NCI-H526 (cell line): ENCODE results near the gene TGFBR1.

Experiments used
- DNase-seq, 2 experiments: peaks; one replicate each; lab custom pipeline; 2025; lab: John Stamatoyannopoulos, UW

Gene TGFBR1

DNA sequence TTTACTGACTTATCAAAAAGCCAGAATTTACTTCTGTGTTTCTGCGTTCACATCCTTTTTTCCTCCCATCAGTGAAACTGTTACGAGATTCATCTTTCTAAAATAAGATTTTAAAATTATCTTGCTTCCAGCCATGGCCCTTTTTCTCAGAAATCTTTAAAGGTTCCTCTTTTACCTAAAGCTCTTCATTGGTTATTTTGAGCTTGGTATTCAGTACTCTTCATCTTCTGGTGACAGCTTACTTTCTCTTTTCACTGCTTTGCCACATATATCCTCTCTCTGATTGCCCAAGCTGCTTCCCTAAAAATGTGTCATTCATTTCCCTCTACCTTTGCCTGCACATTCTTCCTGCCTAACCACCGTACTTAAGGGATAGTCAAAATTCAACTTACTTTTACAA, 32.3 kb downstream of the TGFBR1 start:
- DNase-seq = no peak

DNA sequence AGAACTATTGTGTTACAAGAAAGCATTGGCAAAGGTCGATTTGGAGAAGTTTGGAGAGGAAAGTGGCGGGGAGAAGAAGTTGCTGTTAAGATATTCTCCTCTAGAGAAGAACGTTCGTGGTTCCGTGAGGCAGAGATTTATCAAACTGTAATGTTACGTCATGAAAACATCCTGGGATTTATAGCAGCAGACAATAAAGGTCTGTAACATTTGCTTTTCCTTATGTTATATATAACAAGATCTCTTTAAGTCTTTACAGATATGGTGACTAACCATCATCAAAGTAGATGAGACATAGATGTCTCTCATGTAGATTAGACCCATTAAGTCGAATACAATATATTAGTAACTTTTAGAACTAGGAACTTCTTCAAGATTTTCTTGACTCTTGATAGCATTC, 33.0 kb downstream of the TGFBR1 start:
- no peak for DNase-seq

DNA sequence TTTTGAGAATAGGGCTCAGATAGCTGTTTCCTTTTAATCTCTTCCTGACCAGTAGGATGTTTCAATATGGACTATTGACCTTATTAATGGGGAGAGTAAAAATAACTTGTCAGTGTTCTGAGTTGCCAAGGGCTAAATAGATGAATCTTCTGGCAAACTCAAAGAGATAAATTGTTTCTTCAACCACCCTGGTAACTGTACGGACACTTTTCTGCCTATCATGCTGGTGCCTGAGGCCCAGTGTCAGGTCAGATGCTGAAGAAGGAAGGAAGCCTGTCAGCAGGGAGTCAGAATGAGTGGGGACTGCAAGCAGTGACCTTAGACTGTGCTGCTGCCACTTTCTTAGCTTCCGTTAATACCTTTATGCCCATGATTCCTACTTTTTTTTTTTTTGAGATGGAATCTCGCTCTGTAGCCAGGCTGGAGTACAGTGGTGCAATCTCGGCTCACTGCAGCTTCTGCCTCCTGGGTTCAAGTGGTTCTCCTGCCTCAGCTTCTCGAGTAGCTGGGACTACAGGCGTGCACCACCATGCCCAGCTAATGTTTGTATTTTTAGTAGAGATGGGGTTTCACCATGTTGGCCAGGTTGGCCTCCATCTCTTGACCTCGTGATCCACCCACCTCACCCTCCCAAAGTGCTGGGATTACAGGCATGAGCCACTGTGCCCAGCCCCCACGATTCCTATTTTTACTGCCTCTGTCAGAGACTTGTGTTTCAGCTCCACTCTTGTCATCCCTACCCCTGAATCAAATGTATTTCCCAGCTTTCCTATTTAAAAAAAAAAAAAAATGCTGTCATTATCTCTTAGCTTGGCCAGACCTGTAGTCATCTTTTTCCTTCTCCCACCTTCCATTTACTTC, 33.7 kb downstream of the TGFBR1 start:
- DNase-seq = no peak

GRCh38 chr9:99139868-99140267, 35.0 kb downstream of the TGFBR1 start:
- no peak for DNase-seq

GRCh38 chr9:99140685-99141314, 35.9 kb downstream of the TGFBR1 start:
- DNase-seq = peak in 1 of 2 experiments; percentile 32

DNA sequence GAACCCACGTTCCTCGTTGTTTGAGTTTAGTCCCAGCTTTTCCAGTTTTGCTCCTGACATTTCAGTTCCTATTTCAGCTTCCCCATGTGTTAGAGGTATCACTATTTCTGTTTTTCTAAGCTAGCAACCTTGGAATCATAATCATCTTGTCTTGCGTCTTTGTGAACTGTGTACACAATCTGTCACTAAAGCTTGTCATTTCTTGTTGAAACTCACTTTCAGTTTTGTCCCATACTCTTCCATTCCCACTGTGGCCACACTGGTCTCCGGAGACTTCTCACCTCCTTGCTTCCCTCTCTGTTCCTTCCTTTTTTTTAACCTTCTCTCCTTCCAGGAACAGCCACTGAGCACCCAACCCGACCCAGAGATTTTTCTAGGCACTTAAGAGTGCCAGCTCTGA, 36.9 kb downstream of the TGFBR1 start:
- no peak for DNase-seq

- DNase-seq = no peak
Measured at GRCh38 chr9:99142275-99142674, 37.4 kb downstream of the TGFBR1 start.

DNA sequence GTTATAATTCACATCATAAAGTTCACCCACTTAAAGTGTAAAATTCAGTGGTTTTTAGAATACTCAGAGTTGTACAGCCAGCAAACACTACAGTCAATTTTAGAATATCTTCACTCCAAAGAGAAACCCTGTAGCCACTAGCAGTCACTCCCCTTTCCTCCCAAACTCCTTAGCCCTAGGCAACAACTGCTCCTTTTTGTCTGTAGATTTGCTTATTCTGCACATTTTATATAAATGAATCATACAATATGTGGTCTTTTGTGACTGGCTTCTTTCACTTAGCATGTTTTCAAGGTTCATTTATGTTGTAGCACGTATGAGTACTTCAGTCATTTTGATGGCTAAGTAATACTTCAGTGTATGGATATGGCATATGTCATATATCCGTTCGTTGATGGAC, 38.7 kb downstream of the TGFBR1 start:
- no peak for DNase-seq

- DNase-seq = no peak
Measured at GRCh38 chr9:99144966-99145365, 40.1 kb downstream of the TGFBR1 start.

DNA sequence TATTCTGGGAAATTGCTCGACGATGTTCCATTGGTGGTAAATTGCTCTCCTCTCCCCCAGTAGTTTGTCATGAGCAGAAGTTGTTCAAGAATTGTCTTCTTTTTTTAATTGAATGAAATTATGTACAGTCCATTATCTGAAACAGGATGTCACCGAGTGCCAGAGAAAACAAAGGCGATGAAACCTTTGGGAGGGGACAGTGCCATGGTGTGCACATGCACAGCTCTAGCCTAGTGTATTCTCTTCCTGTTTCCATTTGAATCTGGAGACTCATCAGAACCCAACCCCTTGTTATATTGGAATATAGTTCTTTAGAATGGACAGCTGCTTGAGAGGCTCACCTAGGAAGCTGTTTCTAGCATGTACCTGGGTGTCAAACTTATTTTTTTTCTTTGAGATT, 41.7 kb downstream of the TGFBR1 start:
- DNase-seq = no peak

DNA sequence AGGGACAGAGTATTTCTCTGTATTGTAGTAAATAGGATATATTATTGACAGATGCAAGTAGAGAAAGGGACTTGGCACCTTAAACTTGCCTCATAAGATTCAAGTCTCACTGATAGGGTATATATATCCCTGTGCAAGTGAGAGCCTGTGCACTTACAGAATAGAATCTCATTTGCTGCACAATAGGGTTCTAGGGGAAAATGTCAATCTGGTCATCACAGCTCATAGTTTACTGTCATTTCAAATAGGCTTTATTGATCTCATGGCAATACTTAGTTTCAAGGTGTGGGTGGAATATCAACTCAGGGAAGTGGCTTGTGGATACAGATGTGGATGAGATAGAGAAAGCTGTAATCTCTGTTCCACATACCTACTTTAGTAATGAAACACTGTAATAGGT, 42.3 kb downstream of the TGFBR1 start:
- no peak for DNase-seq

GRCh38 chr9:99150451-99151171, 45.7 kb downstream of the TGFBR1 start:
- DNase-seq = no peak

- no peak for DNase-seq
Measured at GRCh38 chr9:99154356-99154755, 49.4 kb downstream of the TGFBR1 start.

DNA sequence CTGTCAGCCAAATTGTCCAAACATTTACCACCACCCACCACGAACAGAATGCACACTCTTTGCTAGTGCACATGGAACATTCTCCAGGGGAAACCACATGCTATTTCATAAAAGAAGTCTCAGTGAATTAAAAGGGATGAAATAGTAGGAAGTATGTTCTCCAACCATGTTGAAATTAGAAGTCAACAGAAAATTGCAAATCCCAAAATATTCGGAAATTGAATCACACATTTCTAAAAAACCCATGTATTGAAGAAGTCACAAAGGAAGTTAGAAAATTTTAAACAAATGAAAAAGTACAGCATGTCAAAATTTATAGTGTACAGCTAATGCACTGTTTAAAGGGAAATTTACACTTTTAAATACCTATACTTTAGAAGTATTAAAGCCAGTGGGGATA, 50.8 kb downstream of the TGFBR1 start:
- DNase-seq = no peak

DNA sequence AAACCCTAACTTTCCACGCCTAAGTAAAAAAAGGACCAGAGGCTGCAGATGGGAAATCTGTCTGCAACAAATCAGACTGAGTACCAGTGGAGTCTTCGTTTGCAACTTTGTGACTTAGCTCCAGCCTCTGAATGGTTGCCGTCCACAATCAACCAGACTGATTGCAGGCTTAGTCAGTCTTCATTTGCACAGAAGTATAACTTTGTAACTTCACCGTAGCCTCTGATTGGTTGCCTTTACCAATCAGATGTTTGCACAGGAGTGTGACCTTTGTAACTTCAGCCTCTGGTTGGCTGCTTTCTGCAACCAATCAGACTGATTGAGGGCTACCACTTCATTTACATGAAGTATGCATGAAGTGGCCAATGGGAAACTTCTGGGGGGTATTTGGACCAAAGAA, 53.7 kb downstream of the TGFBR1 start:
- no peak for DNase-seq

GRCh38 chr9:99160173-99160572, 55.3 kb downstream of the TGFBR1 start:
- no peak for DNase-seq

GRCh38 chr9:99162759-99163364, 57.9 kb downstream of the TGFBR1 start:
- peak; percentile 9 to 28 for DNase-seq

- no peak for DNase-seq
Measured at GRCh38 chr9:99166149-99166548, 61.2 kb downstream of the TGFBR1 start.

GRCh38 chr9:99167119-99167518, 62.2 kb downstream of the TGFBR1 start:
- DNase-seq = no peak

GRCh38 chr9:99167694-99168093, 62.8 kb downstream of the TGFBR1 start:
- no peak for DNase-seq

DNA sequence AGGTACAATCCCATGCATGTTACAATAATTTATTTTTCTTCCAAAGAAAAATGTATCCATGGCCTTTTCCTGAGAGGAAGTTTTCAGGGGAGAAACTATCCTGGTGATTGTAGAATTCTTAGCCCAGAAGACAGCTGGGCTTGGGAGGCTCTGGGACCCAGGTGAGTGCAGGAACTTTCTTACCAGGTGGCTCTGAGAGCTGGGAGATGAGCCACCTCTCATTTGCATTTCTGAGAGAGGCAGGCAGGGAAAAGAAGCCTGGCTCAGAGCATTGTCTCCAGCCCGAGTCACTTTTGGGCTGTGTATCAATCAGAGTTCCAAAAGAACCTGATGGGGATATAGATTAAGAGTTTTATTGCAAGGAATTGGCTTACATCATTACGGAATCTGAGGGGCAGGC, 64.2 kb downstream of the TGFBR1 start:
- DNase-seq = peak; percentile 8 to 64

DNA sequence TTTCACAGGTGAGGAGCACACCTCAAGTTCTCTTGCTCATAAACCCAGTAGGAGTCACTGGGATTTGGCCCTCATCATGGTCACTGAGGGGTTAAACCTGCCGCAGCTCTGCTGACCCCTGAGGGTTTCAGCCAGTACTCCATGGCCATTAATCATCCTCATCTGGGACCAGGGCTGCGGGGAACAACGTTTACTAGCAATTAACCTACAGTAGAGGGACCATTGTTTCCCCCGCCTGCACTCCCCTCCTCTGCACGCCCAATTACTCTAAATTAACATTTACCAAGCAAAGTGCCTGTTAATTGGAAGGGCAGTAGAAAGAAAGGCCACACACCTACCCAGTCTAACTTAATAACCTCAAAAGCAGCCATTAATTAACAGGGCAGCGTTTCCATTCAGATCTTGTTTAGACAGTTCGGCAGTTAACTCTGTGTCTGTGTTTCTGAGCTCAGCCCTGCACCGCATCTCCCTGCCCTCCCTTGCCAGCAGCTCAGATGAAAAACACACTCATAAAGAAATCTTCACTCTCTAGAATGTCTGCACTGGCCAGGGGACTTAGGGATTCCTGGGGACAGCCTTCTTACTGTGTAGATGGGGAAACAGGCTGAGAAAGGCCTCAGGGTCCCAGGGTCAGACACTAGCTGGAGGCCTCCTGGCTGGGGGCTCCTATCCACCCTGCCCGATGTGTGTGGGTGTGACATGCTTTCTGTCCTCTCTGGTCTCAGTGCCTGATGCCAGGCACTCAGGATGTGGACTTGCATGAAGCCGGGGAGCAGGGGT, 65.3 kb downstream of the TGFBR1 start:
- DNase-seq = peak; percentile 52 to 69
